H1 (cell line): ENCODE results near the gene DPP10. TPM values are rescaled to one million over a fixed set of nuclear protein-coding genes. Genes with fewer than 3 reads are reported as not detected.

Experiments used
- CTCF ChIA-PET: fragments of 300-600 bp; sonication (Branson Sonifier 250); formaldehyde crosslinking; loops from one replicate; lab custom pipeline; 2021; ENCODE audit not compliant: partially characterized antibody; lab: Charles Lee
- POLR2A ChIA-PET: fragments of 300-600 bp; sonication (Branson Sonifier 250); formaldehyde crosslinking; loops from one replicate; lab custom pipeline; 2021; ENCODE audit warnings: inconsistent platforms; ENCODE audit not compliant: partially characterized antibody; lab: Charles Lee
- DNase-seq, 2 experiments: peaks; one replicate each; pipeline versions ENCODE4 v3.0.0 to v3.0.0-alpha.2; 2010 to 2022; ENCODE audit warnings: low spot score in 2 of 2, low read depth in 1 of 2, mixed read lengths in 1 of 2
- FAIRE-seq: peaks from 2 replicates; lab custom pipeline; 2011; peaks lifted over from hg19 to GRCh38; lab: Jason Lieb, UNC
- H2AFZ ChIP-seq: 2 replicates; pipeline ENCODE4 v1.8.1; 2012; ENCODE audit warnings: low read length, inconsistent platforms
- H2AK5ac ChIP-seq: 2 replicates; pipeline ENCODE4 v1.6.1; 2013; ENCODE audit warnings: low read depth, low read length
- H2BK120ac ChIP-seq: replicated peaks from 2 replicates; pipeline ENCODE3; 2013; ENCODE audit warnings: low read depth, low read length, inconsistent platforms
- H2BK12ac ChIP-seq: 2 replicates; pipeline ENCODE4 v1.6.1; 2013; ENCODE audit warnings: low read depth, low read length
- H2BK15ac ChIP-seq: 2 replicates; pipeline ENCODE4 v1.6.1; 2013; ENCODE audit warnings: low read length
- H2BK20ac ChIP-seq: 2 replicates; pipeline ENCODE4 v1.6.1; 2013; ENCODE audit warnings: low read length
- H2BK5ac ChIP-seq: 2 replicates; pipeline ENCODE4 v1.6.1; 2013; ENCODE audit warnings: low read depth, low read length
- H3K14ac ChIP-seq: 2 replicates; pipeline ENCODE4 v1.6.1; 2013; ENCODE audit warnings: inconsistent platforms; ENCODE audit not compliant: insufficient read length
- H3K18ac ChIP-seq: 2 replicates; pipeline ENCODE4 v1.6.1; 2013; ENCODE audit warnings: low read length; ENCODE audit errors: extremely low read depth
- H3K23ac ChIP-seq: 2 replicates; pipeline ENCODE4 v1.6.1; 2013; ENCODE audit warnings: inconsistent platforms; ENCODE audit not compliant: insufficient read length
- H3K23me2 ChIP-seq: 2 replicates; pipeline ENCODE4 v1.6.1; 2013; ENCODE audit warnings: low read depth, low read length
- H3K27ac ChIP-seq: 2 replicates; pipeline ENCODE4 v1.6.1; 2011; ENCODE audit warnings: low read depth, low read length, inconsistent platforms
- H3K27me3 ChIP-seq, 4 experiments: replicated peaks in 1 of 4; 1 replicate in 1 of 4; 2 replicates in 3 of 4; pipeline versions ENCODE4 v1.6.1 to v1.8.1; 2011 to 2013; ENCODE audit warnings: low read length in 3 of 4, mild to moderate bottlenecking in 3 of 4, inconsistent platforms in 2 of 4, mixed read lengths in 2 of 4, moderate library complexity in 1 of 4; ENCODE audit not compliant: control insufficient read depth in 3 of 4, insufficient read depth in 3 of 4; ENCODE audit errors: extremely low read depth in 1 of 4
- H3K36me3 ChIP-seq, 4 experiments: 2 replicates each; pipeline versions ENCODE4 v1.6.1 to v1.8.1; 2011 to 2013; ENCODE audit warnings: mild to moderate bottlenecking in 4 of 4, low read length in 3 of 4, moderate library complexity in 2 of 4, control low read depth in 1 of 4, inconsistent platforms in 1 of 4; ENCODE audit not compliant: insufficient read depth in 4 of 4, control insufficient read depth in 2 of 4
- H3K4ac ChIP-seq: replicated peaks from 2 replicates; pipeline ENCODE3; 2013; ENCODE audit warnings: low read length, low read depth, mixed read lengths, inconsistent platforms; ENCODE audit not compliant: insufficient read length
- H3K4me1 ChIP-seq, 4 experiments: replicated peaks in 1 of 4; 1 replicate in 1 of 4; 2 replicates in 3 of 4; pipeline versions ENCODE4 v1.6.1 to v1.8.1; 2011 to 2013; ENCODE audit warnings: low read length in 3 of 4, inconsistent platforms in 2 of 4, mixed read lengths in 1 of 4; ENCODE audit not compliant: insufficient read depth in 4 of 4, control insufficient read depth in 3 of 4
- H3K4me2 ChIP-seq, 2 experiments: 2 replicates each; pipeline versions ENCODE4 v1.6.1 to v1.8.1; 2011 to 2013; ENCODE audit warnings: low read depth in 2 of 2, low read length in 2 of 2, control low read depth in 1 of 2, inconsistent platforms in 1 of 2, mild to moderate bottlenecking in 1 of 2; ENCODE audit not compliant: insufficient read depth in 1 of 2
- H3K4me3 ChIP-seq, 4 experiments: fragments of 200-600, 300-600 bp in 1 of 4; sonication (generic), shearing (Covaris generic), sonication (Bioruptor Twin) in 1 of 4; 2 replicates each; pipeline versions ENCODE4 v1.5.1 to v1.8.1; 2011 to 2016; ENCODE audit warnings: low read length in 4 of 4, low read depth in 3 of 4, control low read depth in 2 of 4, inconsistent platforms in 2 of 4, mild to moderate bottlenecking in 2 of 4, mixed read lengths in 1 of 4, moderate library complexity in 1 of 4; ENCODE audit not compliant: insufficient read depth in 2 of 4; ENCODE audit errors: extremely low read depth in 1 of 4
- H3K56ac ChIP-seq: replicated peaks from 2 replicates; pipeline ENCODE3; 2013; ENCODE audit warnings: low read depth, mild to moderate bottlenecking, mixed read lengths, low read length, inconsistent platforms; ENCODE audit not compliant: insufficient read length
- H3K79me1 ChIP-seq: 2 replicates; pipeline ENCODE4 v1.6.1; 2013; ENCODE audit warnings: low read depth, low read length, control low read depth
- H3K79me2 ChIP-seq, 2 experiments: 2 replicates each; pipeline versions ENCODE4 v1.6.1 to v1.8.1; 2012 to 2013; ENCODE audit warnings: low read length in 2 of 2, mild to moderate bottlenecking in 2 of 2, inconsistent platforms in 1 of 2; ENCODE audit not compliant: insufficient read depth in 2 of 2, control insufficient read depth in 1 of 2
- H3K9ac ChIP-seq, 4 experiments: replicated peaks in 1 of 4; 1 replicate in 1 of 4; 2 replicates in 3 of 4; pipeline versions ENCODE4 v1.6.1 to v1.8.1; 2011 to 2013; ENCODE audit warnings: low read depth in 3 of 4, low read length in 3 of 4, control low read depth in 2 of 4, mild to moderate bottlenecking in 2 of 4, moderate library complexity in 2 of 4, inconsistent platforms in 1 of 4; ENCODE audit errors: extremely low read depth in 1 of 4
- H3K9me3 ChIP-seq, 2 experiments: 2 replicates each; pipeline versions ENCODE4 v1.6.1 to v1.8.1; 2012 to 2013; ENCODE audit warnings: mild to moderate bottlenecking in 2 of 2, moderate library complexity in 2 of 2, control low read depth in 1 of 2, inconsistent platforms in 1 of 2, low read depth in 1 of 2, low read length in 1 of 2, mixed read lengths in 1 of 2; ENCODE audit not compliant: insufficient read depth in 2 of 2
- H4K20me1 ChIP-seq, 2 experiments: replicated peaks in 1 of 2; 2 replicates each; pipeline versions ENCODE3 to v1.8.1; 2011 to 2013; ENCODE audit warnings: inconsistent platforms in 2 of 2, low read length in 2 of 2, mild to moderate bottlenecking in 1 of 2; ENCODE audit not compliant: insufficient read depth in 2 of 2, control insufficient read depth in 1 of 2
- H4K5ac ChIP-seq: 2 replicates; pipeline ENCODE4 v1.6.1; 2013; ENCODE audit warnings: low read length, low read depth, mixed read lengths, inconsistent platforms; ENCODE audit not compliant: insufficient read length
- H4K8ac ChIP-seq: 2 replicates; pipeline ENCODE4 v1.8.0; 2013; ENCODE audit warnings: mild to moderate bottlenecking, moderate library complexity, low read length, inconsistent platforms; ENCODE audit not compliant: insufficient read depth; ENCODE audit errors: extremely low read depth
- H4K91ac ChIP-seq: replicated peaks from 2 replicates; pipeline ENCODE3; 2013; ENCODE audit warnings: low read length, mixed read lengths, inconsistent platforms; ENCODE audit not compliant: insufficient read length
- BCL11A ChIP-seq, 2 experiments: IDR thresholded peaks; one replicate each; pipeline ENCODE4 v1.6.1; 2011; ENCODE audit warnings: low read depth in 2 of 2, low read length in 2 of 2, mild to moderate bottlenecking in 2 of 2
- CBX8 ChIP-seq: fragments of 300-800, 300-1000 bp; sonication (generic); IDR thresholded peaks from 2 replicates; pipeline ENCODE4 v1.7.1; 2016; ENCODE audit warnings: low read depth, low read length, borderline replicate concordance
- CHD2 ChIP-seq: IDR thresholded peaks from 2 replicates; pipeline ENCODE4 v1.6.1; 2012; ENCODE audit warnings: low read length, improper control_type of control experiment
- NRF1 ChIP-seq: IDR thresholded peaks from 2 replicates; pipeline ENCODE4 v1.6.1; 2011; ENCODE audit warnings: mild to moderate bottlenecking, low read depth, low read length, improper control_type of control experiment
- SAP30 ChIP-seq: fragments of 300-600 bp; sonication (generic); IDR thresholded peaks from 2 replicates; pipeline ENCODE4 v1.7.1; 2012; ENCODE audit warnings: low read length, moderate library complexity, mild to moderate bottlenecking, inconsistent platforms; ENCODE audit not compliant: insufficient read depth, insufficient replicate concordance
- TAF7 ChIP-seq: optimal IDR thresholded peaks from 2 replicates; pipeline ENCODE3; 2011; ENCODE audit warnings: low read depth, mild to moderate bottlenecking, inconsistent platforms, low read length, moderate library complexity, borderline replicate concordance
- WGBS, 2 experiments: shearing (Covaris generic) in 1 of 2; methylation state at CpG; one replicate each; pipeline versions ENCODE4 v1.1.6 to v1.1.7; 2013 to 2015; ENCODE audit warnings: low lambda C conversion rate in 2 of 2, mixed read lengths in 2 of 2, inconsistent platforms in 1 of 2, low coverage in 1 of 2, missing lambda C conversion rate in 1 of 2; ENCODE audit not compliant: insufficient replicate concordance in 2 of 2, insufficient coverage in 1 of 2, insufficient read length in 1 of 2; ENCODE audit errors: extremely low coverage in 1 of 2, missing lambda C conversion rate in 1 of 2; 5-methylcytosine and 5-hydroxymethylcytosine counted together
- polyA plus RNA-seq, 7 experiments: library from polyadenylated mRNA; depleted of rRNA in 3 of 7; stranded (reverse) in 5 of 7; unstranded in 2 of 7; fragments of >200 nt in 5 of 7; fragments of 200-250 nt in 2 of 7; gene quantifications; 1 replicate in 5 of 7; 2 replicates in 1 of 7; 4 replicates in 1 of 7; pipeline versions ENCODE4 v1.2.1 to v1.2.3, GENCODE V29; 2011 to 2013; ENCODE audit warnings: missing spikeins in 2 of 7, mixed read lengths in 2 of 7
- total RNA-seq: library from RNA; stranded (reverse); fragmentation: NEBNext Ultra II Directional; extraction: Animal tissue kit (Norgen Biotek cat#: 25700); gene quantifications from 2 replicates; pipeline ENCODE4 v1.2.1, GENCODE V29; 2021

Gene DPP10
- total and polyA plus RNA-seq, 2 of the 8 experiments (the other 6 are each of a cell fraction or from before 2014, with no cell fraction given) = 3.3 to 7.2 TPM

GRCh38 chr2:114754907-114755563 is 312.6 kb downstream of the DPP10 start:
- Histone ChIP-seq H2BK12ac (no peak overlapping the region), H2AK5ac (no peak overlapping the region), H2BK5ac (no peak overlapping the region), H3K18ac (no peak overlapping the region), H2BK120ac (no peak overlapping the region), H3K27me3 (no peaks in the 10 kb centered on the region), H3K9ac (no peak overlapping the region), H4K91ac (no peak overlapping the region), H3K23ac (no peak overlapping the region), H3K36me3 (no peaks in the 10 kb centered on the region), H4K20me1 (no peaks in the 10 kb centered on the region), H2BK15ac (no peak overlapping the region), H4K8ac (no peak overlapping the region), H3K4me3 (no peak overlapping the region), H3K79me1 (no peaks in the 10 kb centered on the region), H3K23me2 (no peaks in the 10 kb centered on the region; the same call in 1 of the 2 replicates), H2AFZ (no peak overlapping the region), H2BK20ac (no peak overlapping the region), H3K27ac (no peak overlapping the region), H3K9me3 (no peaks in the 10 kb centered on the region), H3K4ac (no peak overlapping the region), H3K56ac (no peak overlapping the region), H3K14ac (no peak overlapping the region), H3K4me1 (no peaks in the 10 kb centered on the region), H3K4me2 (no peak overlapping the region), H4K5ac (no peak overlapping the region), H3K79me2 (no peaks in the 10 kb centered on the region)
- no peak for DNase-seq
- no peak for FAIRE-seq
- POLR2A ChIA-PET = no interaction called here
- WGBS, 2 experiments = 89% methylated on average over 3 of the region's 3 CpGs; no CpG with 5 or more reads in 1 of the 2 experiments
- CTCF ChIA-PET = interaction anchor here (1.4 kb wide), 1 partner anchor 7 kb away, joined by 3 read pairs; no protein-coding TSS in a partner anchor
- TF ChIP-seq CBX8 = no peak
- TF ChIP-seq SAP30 = no peak
- no peak for TF ChIP-seq BCL11A (IDR thresholded peaks at IDR 0.05; ENCODE audit: low read depth in 2 of 2, low read length in 2 of 2)
- TF ChIP-seq NRF1 = no peak
- no peak for TF ChIP-seq TAF7
- no peak for TF ChIP-seq CHD2
